RWPE1 (cell line): ENCODE data around the gene DNASE2.
"Not testable (repeated sequence)": the region's sequence is repeated elsewhere in the genome, so short reads cannot be mapped to it uniquely, and the experiment has no call there.

Experiments used
- CTCF ChIA-PET: fragments of 350-600 bp; sonication (Branson Sonifier 250); formaldehyde crosslinking; extraction: SDS; loops from one replicate; lab custom pipeline; 2021; lab: Yijun Ruan, JAX
- POLR2A ChIA-PET: fragments of 400-600 bp; formaldehyde crosslinking; extraction: SDS; loops from one replicate; lab custom pipeline; 2020; ENCODE audit warnings: antibody characterized with exemption; ENCODE audit not compliant: low non-redundant PET; lab: Yijun Ruan, JAX
- DNase-seq: peaks from one replicate; pipeline ENCODE4 v3.0.0; 2012; ENCODE audit warnings: low spot score
- H3K27ac ChIP-seq: fragments of 450-650 bp; 2 replicates; pipeline ENCODE4 v1.5.1; 2017
- TF ChIP-seq, protein P1 (sequence below): fragments of 450-650 bp; conservative IDR thresholded peaks from 2 replicates; pipeline ENCODE4 v1.5.1; 2017; ENCODE audit warnings: low read depth, mild to moderate bottlenecking

DNASE2 gene

DNA sequence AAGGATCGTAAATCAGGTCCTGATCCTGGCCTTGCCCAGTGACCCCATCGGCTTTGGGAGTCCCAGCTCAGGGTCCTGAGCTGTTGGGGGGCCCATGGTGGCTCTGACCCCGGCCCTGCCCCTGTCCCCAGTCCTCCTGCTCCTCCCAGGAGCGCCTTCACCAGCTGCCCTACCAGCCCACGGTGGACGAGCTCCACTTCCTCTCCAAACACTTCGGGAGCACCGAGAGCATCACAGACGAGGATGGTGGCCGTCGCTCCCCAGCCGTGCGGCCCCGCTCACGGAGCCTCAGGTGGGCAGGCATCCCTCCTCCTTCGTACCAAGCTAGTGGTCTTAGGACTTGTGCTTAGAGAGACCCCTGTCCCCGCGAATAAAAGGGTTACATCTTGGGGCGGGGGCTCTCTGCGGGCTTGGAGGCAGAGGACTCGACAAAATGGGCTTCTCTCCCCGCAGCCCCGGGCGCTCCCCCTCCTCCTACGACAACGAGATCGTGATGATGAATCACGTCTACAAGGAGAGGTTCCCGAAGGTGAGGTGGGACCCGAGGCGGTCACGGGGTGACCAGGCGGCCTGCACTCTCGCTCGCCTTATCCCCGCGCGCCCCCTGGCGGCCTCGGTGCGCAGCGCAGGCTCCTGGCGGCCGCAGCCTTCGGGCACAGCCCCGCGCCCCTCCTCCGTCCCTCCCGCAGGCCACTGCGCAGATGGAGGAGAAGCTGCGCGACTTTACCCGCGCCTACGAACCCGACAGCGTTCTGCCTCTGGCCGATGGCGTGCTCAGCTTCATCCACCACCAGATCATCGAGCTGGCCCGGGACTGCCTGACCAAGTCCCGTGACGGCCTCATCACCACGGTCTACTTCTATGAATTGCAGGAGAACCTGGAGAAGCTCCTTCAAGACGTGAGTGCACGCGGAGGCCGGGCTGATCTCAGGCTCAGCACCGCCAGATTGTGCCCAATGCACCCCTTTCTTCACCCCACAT, 33.8 kb downstream of the DNASE2 start:
- TF ChIP-seq, protein P1, sequence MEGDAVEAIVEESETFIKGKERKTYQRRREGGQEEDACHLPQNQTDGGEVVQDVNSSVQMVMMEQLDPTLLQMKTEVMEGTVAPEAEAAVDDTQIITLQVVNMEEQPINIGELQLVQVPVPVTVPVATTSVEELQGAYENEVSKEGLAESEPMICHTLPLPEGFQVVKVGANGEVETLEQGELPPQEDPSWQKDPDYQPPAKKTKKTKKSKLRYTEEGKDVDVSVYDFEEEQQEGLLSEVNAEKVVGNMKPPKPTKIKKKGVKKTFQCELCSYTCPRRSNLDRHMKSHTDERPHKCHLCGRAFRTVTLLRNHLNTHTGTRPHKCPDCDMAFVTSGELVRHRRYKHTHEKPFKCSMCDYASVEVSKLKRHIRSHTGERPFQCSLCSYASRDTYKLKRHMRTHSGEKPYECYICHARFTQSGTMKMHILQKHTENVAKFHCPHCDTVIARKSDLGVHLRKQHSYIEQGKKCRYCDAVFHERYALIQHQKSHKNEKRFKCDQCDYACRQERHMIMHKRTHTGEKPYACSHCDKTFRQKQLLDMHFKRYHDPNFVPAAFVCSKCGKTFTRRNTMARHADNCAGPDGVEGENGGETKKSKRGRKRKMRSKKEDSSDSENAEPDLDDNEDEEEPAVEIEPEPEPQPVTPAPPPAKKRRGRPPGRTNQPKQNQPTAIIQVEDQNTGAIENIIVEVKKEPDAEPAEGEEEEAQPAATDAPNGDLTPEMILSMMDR: peak; percentile 98
- CTCF ChIA-PET: interaction anchor here (0.6 to 2.9 kb wide), 37 partner anchors 10 to 273 kb away, joined by 3 to 25 read pairs (median 4); partner anchors contain the start of genes BEST2, GCDH, RNASEH2A and SYCE2
- DNase-seq: peak; percentile 85
- POLR2A ChIA-PET: interaction anchor here (0.7 kb wide), 1 partner anchor 11 kb away, joined by 3 read pairs; no protein-coding TSS in a partner anchor
- no peak overlapping the region; the same call in 1 of the 2 replicates for H3K27ac ChIP-seq

DNA sequence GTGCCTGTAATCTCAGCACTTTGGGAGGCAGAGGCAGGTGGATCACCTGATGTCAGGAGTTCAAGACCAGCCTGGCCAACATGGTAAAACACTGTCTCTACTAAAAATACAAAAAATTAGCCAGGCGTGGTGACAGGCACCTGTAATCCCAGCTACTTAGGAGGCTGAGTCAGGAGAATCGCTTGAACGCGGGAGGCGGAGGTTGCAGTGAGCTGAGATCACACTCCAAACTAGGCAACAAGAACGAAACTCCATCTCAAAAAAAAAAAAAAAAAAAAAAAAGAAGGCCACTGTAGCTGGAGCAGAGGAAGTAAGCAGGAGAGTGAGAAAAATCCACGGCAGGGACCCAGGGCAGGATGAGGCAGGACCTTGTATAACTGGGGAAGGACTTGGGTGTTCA, 34.6 kb downstream of the DNASE2 start:
- DNase-seq, H3K27ac ChIP-seq, POLR2A ChIA-PET: not testable (repeated sequence)
- CTCF ChIA-PET: interaction anchor here (0.6 to 2.9 kb wide), 11 partner anchors 11 to 130 kb away, joined by 3 to 25 read pairs (median 5); no protein-coding TSS in a partner anchor

DNA sequence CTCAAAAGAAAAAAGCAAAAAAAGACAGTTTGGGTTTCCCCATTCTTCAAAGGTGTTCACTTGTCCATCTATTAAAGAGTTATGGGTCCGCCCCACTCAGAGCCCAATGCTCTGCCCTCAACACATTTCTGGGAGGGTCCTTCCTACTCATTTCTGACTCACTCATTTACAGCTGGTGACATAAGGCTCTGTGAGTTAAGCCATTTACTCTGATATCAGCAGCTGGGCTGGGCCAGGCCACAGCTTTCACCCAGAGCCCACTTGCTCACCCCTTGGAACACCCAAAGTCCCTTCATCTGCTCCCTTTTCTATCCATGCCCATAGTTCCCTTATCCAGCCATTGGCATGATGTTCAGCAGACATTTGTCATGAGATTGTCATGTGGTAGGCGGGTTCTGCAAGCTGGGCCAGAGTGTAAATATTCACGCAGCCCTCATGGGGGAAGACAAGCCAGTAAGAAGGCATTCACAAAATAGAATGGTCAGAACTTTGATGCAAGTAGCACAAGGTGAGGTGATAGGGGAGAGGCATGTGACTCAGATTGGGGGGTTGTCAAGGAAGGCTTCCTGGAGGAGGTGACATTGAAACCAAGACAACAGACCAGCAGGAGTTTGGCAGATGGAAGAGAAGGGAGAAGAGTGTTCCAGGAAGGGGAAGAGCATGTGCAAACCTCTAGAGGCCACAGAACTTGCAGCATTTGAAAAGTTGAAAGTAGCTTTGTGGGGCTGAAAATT, 37.1 kb downstream of the DNASE2 start:
- POLR2A ChIA-PET: no interaction called here

DNA sequence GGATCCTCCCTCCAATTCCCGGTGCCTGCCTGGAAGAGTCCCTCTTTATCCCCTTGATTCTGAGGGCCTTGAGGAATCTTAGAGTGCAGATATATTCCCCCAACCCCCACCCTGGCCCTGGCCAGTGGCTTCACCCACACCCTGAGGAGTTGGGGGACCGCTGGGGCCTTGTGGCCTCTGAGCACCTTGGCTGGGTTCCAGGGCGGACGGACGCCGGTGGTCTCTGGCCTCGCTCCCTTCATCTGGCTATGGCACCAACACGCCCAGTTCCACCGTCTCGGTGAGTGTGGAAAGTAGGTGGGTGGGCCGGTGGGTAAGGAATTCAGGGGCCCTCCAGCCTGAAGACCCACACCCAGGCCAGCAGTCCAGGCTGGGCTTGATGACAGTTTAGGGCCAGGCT, 37.9 kb downstream of the DNASE2 start:
- H3K27ac ChIP-seq: no peak overlapping the region
- TF ChIP-seq, protein P1: no peak
- CTCF ChIA-PET: no interaction called here
- POLR2A ChIA-PET: no interaction called here
- no peak for DNase-seq

More for the DNA sequence above, 37.1 kb downstream of the DNASE2 start:
- no peak for DNase-seq
- CTCF ChIA-PET: interaction anchor here (0.6 to 1.0 kb wide), 3 partner anchors 86 to 1762 kb away, joined by 3 to 4 read pairs (median 3); no protein-coding TSS in a partner anchor
- TF ChIP-seq, protein P1: no peak
- no peak overlapping the region for H3K27ac ChIP-seq

DNA sequence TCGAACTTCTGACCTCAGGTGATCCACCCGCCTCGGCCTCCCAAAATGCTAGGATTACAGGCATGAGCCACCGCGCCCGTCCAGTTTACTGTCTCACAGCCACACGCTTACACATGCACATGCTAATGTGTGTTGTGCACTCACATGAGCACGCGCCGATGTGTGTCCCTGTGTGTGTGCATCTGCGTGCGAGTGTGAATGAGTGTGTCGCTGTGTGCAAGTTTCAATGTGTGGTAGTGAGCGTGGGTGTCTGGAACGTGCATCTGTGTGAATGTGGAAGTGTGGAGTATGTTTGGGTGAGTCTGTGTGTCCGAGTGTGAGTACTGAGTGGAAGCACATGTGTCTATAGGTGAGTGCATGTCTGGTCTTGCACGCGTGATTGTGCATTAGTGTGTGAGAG, 38.7 kb downstream of the DNASE2 start:
- no peak for DNase-seq
- ChIA-PET CTCF (no interaction called here), POLR2A (no interaction called here)
- no peak overlapping the region for H3K27ac ChIP-seq
- TF ChIP-seq, protein P1: no peak

DNA sequence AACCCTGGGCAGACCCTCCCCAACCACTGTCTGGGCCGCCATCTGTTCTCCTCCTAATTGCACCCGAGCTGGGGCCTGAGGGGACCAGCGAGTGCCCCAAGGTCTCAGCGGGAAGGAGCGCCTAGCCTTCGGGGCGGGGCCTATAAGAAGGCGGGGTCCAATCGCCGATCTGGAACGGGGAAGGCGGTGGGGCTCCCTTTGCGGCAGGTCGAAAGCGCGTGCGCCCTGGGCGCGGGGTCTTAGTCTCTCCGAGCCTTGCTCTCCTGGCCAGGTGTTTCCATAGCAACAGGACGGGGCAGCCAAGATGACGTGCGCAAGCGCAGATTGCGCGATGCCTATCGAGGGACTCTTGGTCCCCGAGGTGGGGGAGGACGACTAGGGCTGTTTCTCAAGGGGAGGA, 40.2 kb downstream of the DNASE2 start:
- no peak for DNase-seq
- CTCF ChIA-PET: no interaction called here
- H3K27ac ChIP-seq: peak overlapping the region; percentile 60
- POLR2A ChIA-PET: no interaction called here
- TF ChIP-seq, protein P1: no peak
